ENCODE results near the gene C19orf73.

DNA sequence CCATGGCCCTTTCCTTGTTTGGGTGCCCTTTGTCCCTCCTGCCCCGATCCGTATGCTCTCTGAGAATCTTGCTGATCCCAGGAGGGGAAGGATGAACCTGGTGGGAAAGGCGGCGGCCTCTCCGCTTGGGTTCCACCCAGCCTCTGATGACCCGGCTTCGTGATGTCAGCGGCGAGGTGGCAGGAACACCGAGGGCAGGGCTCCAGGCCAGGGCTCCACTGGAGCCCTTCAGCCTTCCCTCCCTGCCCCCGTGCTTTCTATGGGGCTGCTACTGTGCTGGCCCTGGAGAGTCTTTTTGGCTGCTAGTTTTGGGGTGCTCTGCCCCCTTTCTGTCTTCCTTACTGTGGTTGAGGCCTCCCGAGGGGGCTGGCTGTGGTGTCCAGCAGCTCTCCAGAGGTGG is 16.6 kb downstream of the C19orf73 start:
- TF ChIP-seq, protein P1, sequence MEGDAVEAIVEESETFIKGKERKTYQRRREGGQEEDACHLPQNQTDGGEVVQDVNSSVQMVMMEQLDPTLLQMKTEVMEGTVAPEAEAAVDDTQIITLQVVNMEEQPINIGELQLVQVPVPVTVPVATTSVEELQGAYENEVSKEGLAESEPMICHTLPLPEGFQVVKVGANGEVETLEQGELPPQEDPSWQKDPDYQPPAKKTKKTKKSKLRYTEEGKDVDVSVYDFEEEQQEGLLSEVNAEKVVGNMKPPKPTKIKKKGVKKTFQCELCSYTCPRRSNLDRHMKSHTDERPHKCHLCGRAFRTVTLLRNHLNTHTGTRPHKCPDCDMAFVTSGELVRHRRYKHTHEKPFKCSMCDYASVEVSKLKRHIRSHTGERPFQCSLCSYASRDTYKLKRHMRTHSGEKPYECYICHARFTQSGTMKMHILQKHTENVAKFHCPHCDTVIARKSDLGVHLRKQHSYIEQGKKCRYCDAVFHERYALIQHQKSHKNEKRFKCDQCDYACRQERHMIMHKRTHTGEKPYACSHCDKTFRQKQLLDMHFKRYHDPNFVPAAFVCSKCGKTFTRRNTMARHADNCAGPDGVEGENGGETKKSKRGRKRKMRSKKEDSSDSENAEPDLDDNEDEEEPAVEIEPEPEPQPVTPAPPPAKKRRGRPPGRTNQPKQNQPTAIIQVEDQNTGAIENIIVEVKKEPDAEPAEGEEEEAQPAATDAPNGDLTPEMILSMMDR (IDR thresholded peaks at IDR 0.05), result no peak
- TF ChIP-seq ZFX (IDR thresholded peaks at IDR 0.05; ENCODE audit: borderline replicate concordance), result no peak

Data from 22Rv1 (cell line).